HG02973 (cell line): ENCODE results near the gene CASQ2.

Experiments used
- ATAC-seq: cut with Tn5 transposase; IDR thresholded peaks from one replicate; pipeline ENCODE4 v1.9.1; 2021; ENCODE audit warnings: moderate library complexity; ENCODE audit not compliant: unreplicated experiment

The CASQ2 gene

GRCh38 chr1:115729756-115730155 is 38.8 kb downstream of the CASQ2 start:
- peak; percentile 85 for ATAC-seq

GRCh38 chr1:115728341-115728740 is 40.2 kb downstream of the CASQ2 start:
- no peak for ATAC-seq

- no peak for ATAC-seq
Measured at GRCh38 chr1:115727706-115728249, 40.7 kb downstream of the CASQ2 start.

GRCh38 chr1:115726570-115726969 is 41.9 kb downstream of the CASQ2 start:
- ATAC-seq: no peak

- ATAC-seq: no peak
Measured at GRCh38 chr1:115726161-115726560, 42.4 kb downstream of the CASQ2 start.

- no peak for ATAC-seq
Measured at GRCh38 chr1:115725600-115725999, 42.9 kb downstream of the CASQ2 start.

GRCh38 chr1:115723756-115724155 is 44.8 kb downstream of the CASQ2 start:
- ATAC-seq: no peak

- no peak for ATAC-seq
Measured at GRCh38 chr1:115722221-115722620, 46.3 kb downstream of the CASQ2 start.

- ATAC-seq: no peak
Measured at GRCh38 chr1:115719285-115719684, 49.2 kb downstream of the CASQ2 start.

- ATAC-seq: no peak
Measured at GRCh38 chr1:115718011-115718754, 50.3 kb downstream of the CASQ2 start.

GRCh38 chr1:115717541-115717940 is 51.0 kb downstream of the CASQ2 start:
- no peak for ATAC-seq

- ATAC-seq: no peak
Measured at GRCh38 chr1:115714572-115715141, 53.9 kb downstream of the CASQ2 start.

GRCh38 chr1:115713906-115714305 is 54.6 kb downstream of the CASQ2 start:
- ATAC-seq: no peak

GRCh38 chr1:115712911-115713609 is 55.5 kb downstream of the CASQ2 start:
- ATAC-seq: no peak

- ATAC-seq: no peak
Measured at GRCh38 chr1:115710859-115711624, 57.5 kb downstream of the CASQ2 start.

- ATAC-seq: peak; percentile 65
Measured at GRCh38 chr1:115706587-115707425, 61.7 kb downstream of the CASQ2 start.

GRCh38 chr1:115705963-115706362 is 62.6 kb downstream of the CASQ2 start:
- no peak for ATAC-seq

- no peak for ATAC-seq
Measured at GRCh38 chr1:115705085-115705951, 63.2 kb downstream of the CASQ2 start.

- no peak for ATAC-seq
Measured at GRCh38 chr1:115702959-115703358, 65.6 kb downstream of the CASQ2 start.
